22Rv1 (cell line): ENCODE measurements around the gene SCARF1.
A peak's percentile ranks its signal among the peaks of the same experiment; 100 is the strongest.

Experiments used
- H3K27ac ChIP-seq: fragments of 450-650 bp; 2 replicates; pipeline ENCODE4 v1.5.1; 2017
- CTCF ChIP-seq: fragments of 450-650 bp; IDR thresholded peaks from 2 replicates; pipeline ENCODE4 v1.5.1; 2017; ENCODE audit warnings: mild to moderate bottlenecking
- ZFX ChIP-seq: fragments of 450-650 bp; IDR thresholded peaks from 2 replicates; pipeline ENCODE4 v1.6.1; 2017; ENCODE audit warnings: antibody characterized with exemption, borderline replicate concordance

The SCARF1 gene

GRCh38 chr17:1650731-1651558 lies 5.4 kb upstream of the SCARF1 start:
- no peak for TF ChIP-seq CTCF
- TF ChIP-seq ZFX = no peak
- peak overlapping the region; percentile 95 for H3K27ac ChIP-seq

GRCh38 chr17:1649844-1650501 lies 4.4 kb upstream of the SCARF1 start, which contains the start of gene RILP:
Gene RILP, minus strand, starts transcription at chr17:1649866. Its CDS starts 62 bp downstream, at chr17:1649804.
- peak within 1 kb of the TSS; percentile 95 for H3K27ac ChIP-seq
- TF ChIP-seq ZFX (no peak), CTCF (no peak)

GRCh38 chr17:1648963-1649843 lies 3.7 kb upstream of the SCARF1 start:
- TF ChIP-seq CTCF (peak; percentile 25), ZFX (no peak)
- peak overlapping the region; percentile 95 for H3K27ac ChIP-seq

GRCh38 chr17:1648173-1648962 lies 2.8 kb upstream of the SCARF1 start:
- H3K27ac ChIP-seq = peak overlapping the region; percentile 95
- TF ChIP-seq CTCF = peak; percentile 95
- TF ChIP-seq ZFX = no peak

- H3K27ac ChIP-seq = no peak overlapping the region
- no peak for TF ChIP-seq CTCF
- no peak for TF ChIP-seq ZFX
These were observed 2.3 kb upstream of the SCARF1 start for GRCh38 chr17:1647802-1648171.

GRCh38 chr17:1646199-1646875 lies 805 bp upstream of the SCARF1 start:
- TF ChIP-seq ZFX = no peak
- TF ChIP-seq CTCF = no peak
- H3K27ac ChIP-seq = no peak overlapping the region
